Peyer's patch (tissue), 4 donors: Measurements from ENCODE around the gene LCE1D. TPM values are rescaled to one million over a fixed set of nuclear protein-coding genes. Genes with fewer than 3 reads are reported as not detected.

Experiments
- DNase-seq, 3 donors: peaks; one replicate each; pipeline ENCODE4 v3.0.0-alpha.2; 2017 to 2019
- H3K27ac ChIP-seq, 4 donors: fragments of 200-600 bp; sonication (generic); one replicate each; pipeline ENCODE4 v1.5.1; 2016 to 2019
- H3K27me3 ChIP-seq, 2 donors: fragments of 200-600 bp; sonication (generic); one replicate each; pipeline ENCODE4 v1.5.1; 2019
- H3K36me3 ChIP-seq, 3 donors: fragments of 200-600 bp; sonication (generic); one replicate each; pipeline ENCODE4 v1.5.1; 2016 to 2019
- H3K4me1 ChIP-seq, 4 donors: fragments of 200-600 bp; sonication (generic); one replicate each; pipeline ENCODE4 v1.5.1; 2016 to 2019
- H3K4me3 ChIP-seq, 4 donors: fragments of 200-600 bp; sonication (generic); 1 replicate in 3 of 4; 2 replicates in 1 of 4; pipeline ENCODE4 v1.5.1; 2016 to 2019; ENCODE audit warnings: mild to moderate bottlenecking in 1 of 4
- H3K9me3 ChIP-seq, 4 donors: fragments of 200-600 bp; sonication (generic); one replicate each; pipeline ENCODE4 v1.5.1; 2016 to 2019; ENCODE audit warnings: mild to moderate bottlenecking in 1 of 4
- CTCF ChIP-seq, 6 experiments: fragments of 450-650 bp in 4 of 6; fragments of 200-600 bp in 2 of 6; sonication (generic) in 1 of 6; IDR thresholded peaks; one replicate each; pipeline ENCODE4 v1.5.1; 2017 to 2019; ENCODE audit warnings: antibody characterized with exemption in 6 of 6, mild to moderate bottlenecking in 3 of 6, moderate library complexity in 1 of 6
- POLR2A ChIP-seq, 2 donors: fragments of 450-650 bp; IDR thresholded peaks; one replicate each; pipeline ENCODE4 v1.5.1; 2017; ENCODE audit warnings: antibody characterized with exemption in 2 of 2, mild to moderate bottlenecking in 2 of 2, moderate library complexity in 2 of 2
- total RNA-seq, 4 donors: library from RNA; depleted of rRNA; stranded (reverse); fragments of >200 nt; gene quantifications; one replicate each; pipeline ENCODE4 v1.1.0, GENCODE V29; 2016

Gene LCE1D
- total RNA-seq, 4 donors from 2014 or later: not detected

GRCh38 chr1:152823294-152823693, 26.8 kb downstream of the LCE1D start:
- DNase-seq: no peak

GRCh38 chr1:152824964-152825363, 28.4 kb downstream of the LCE1D start:
- no peaks in the 10 kb centered on the region for H3K27me3 ChIP-seq
- no peaks in the 10 kb centered on the region for H3K4me1 ChIP-seq
- no peaks in the 10 kb centered on the region for H3K9me3 ChIP-seq
- H3K27ac ChIP-seq: no peak overlapping the region
- H3K36me3 ChIP-seq: no peaks in the 10 kb centered on the region
- no peak overlapping the region for H3K4me3 ChIP-seq
- TF ChIP-seq CTCF (IDR thresholded peaks at IDR 0.05): no peak
- TF ChIP-seq POLR2A (IDR thresholded peaks at IDR 0.05): no peak
- DNase-seq: no peak

More at GRCh38 chr1:152823294-152823693, 26.8 kb downstream of the LCE1D start:
- no peak overlapping the region for H3K4me3 ChIP-seq
- H3K4me1 ChIP-seq: no peaks in the 10 kb centered on the region
- H3K36me3 ChIP-seq: no peaks in the 10 kb centered on the region
- H3K9me3 ChIP-seq: no peaks in the 10 kb centered on the region
- H3K27me3 ChIP-seq: no peaks in the 10 kb centered on the region
- TF ChIP-seq CTCF (IDR thresholded peaks at IDR 0.05): no peak
- no peak for TF ChIP-seq POLR2A (IDR thresholded peaks at IDR 0.05)
- no peak overlapping the region for H3K27ac ChIP-seq

GRCh38 chr1:152827173-152827572, 30.7 kb downstream of the LCE1D start, which contains the start of gene LCE1A:
Gene LCE1A, plus strand, starts transcription at chr1:152827473. Its CDS starts 0 bp downstream, at chr1:152827473.
- Histone ChIP-seq H3K36me3 (no peaks in the 10 kb centered on the region), H3K4me3 (no peak within 1 kb of the TSS), H3K4me1 (no peaks in the 10 kb centered on the region), H3K27ac (no peak within 1 kb of the TSS), H3K27me3 (no peaks in the 10 kb centered on the region), H3K9me3 (no peaks in the 10 kb centered on the region)
- TF ChIP-seq CTCF (IDR thresholded peaks at IDR 0.05) (no peak), POLR2A (IDR thresholded peaks at IDR 0.05) (no peak)
- no peak for DNase-seq

- H3K4me3 ChIP-seq: no peak overlapping the region
- H3K9me3 ChIP-seq: no peaks in the 10 kb centered on the region
- H3K27ac ChIP-seq: no peak overlapping the region
- DNase-seq: no peak
- H3K27me3 ChIP-seq: no peaks in the 10 kb centered on the region
- H3K4me1 ChIP-seq: no peaks in the 10 kb centered on the region
- no peak for TF ChIP-seq CTCF (IDR thresholded peaks at IDR 0.05)
- no peak for TF ChIP-seq POLR2A (IDR thresholded peaks at IDR 0.05)
- no peaks in the 10 kb centered on the region for H3K36me3 ChIP-seq
Measured at GRCh38 chr1:152836870-152837269, 40.3 kb downstream of the LCE1D start.

GRCh38 chr1:152842556-152842955, 46.0 kb downstream of the LCE1D start, which contains the start of gene LCE6A:
Gene LCE6A, plus strand, starts transcription at chr1:152842856. Its CDS starts 665 bp downstream, at chr1:152843521.
- no peak for DNase-seq
- Histone ChIP-seq H3K36me3 (no peaks in the 10 kb centered on the region), H3K4me1 (no peaks in the 10 kb centered on the region), H3K27ac (no peak within 1 kb of the TSS), H3K4me3 (no peak within 1 kb of the TSS), H3K27me3 (no peaks in the 10 kb centered on the region), H3K9me3 (no peaks in the 10 kb centered on the region)
- TF ChIP-seq CTCF (IDR thresholded peaks at IDR 0.05) (no peak), POLR2A (IDR thresholded peaks at IDR 0.05) (no peak)

Other genes with a start within 250 kb of the LCE1D start
- not detected for gene LCE3E, start 229.9 kb upstream of the LCE1D start, total RNA-seq
- gene LCE3D, start 216.2 kb upstream of the LCE1D start, total RNA-seq: not detected
- gene LCE3C, start 196.5 kb upstream of the LCE1D start, total RNA-seq: not detected
- gene LCE3B, start 182.9 kb upstream of the LCE1D start, total RNA-seq: not detected
- gene LCE3A, start 173.6 kb upstream of the LCE1D start, total RNA-seq: not detected
- gene LCE2D, start 133.3 kb upstream of the LCE1D start, total RNA-seq: not detected
- gene LCE2C, start 121.4 kb upstream of the LCE1D start, total RNA-seq: not detected
- not detected for gene LCE2B, start 110.6 kb upstream of the LCE1D start, total RNA-seq
- not detected for gene LCE2A, start 98.4 kb upstream of the LCE1D start, total RNA-seq
- gene LCE4A, start 88.6 kb upstream of the LCE1D start, total RNA-seq: not detected
- not detected for gene KPRP, start 38.7 kb upstream of the LCE1D start, total RNA-seq
- gene LCE1F, start 21.6 kb upstream of the LCE1D start, total RNA-seq: not detected
- not detected for gene LCE1E, start 10.5 kb upstream of the LCE1D start, total RNA-seq
- not detected for gene LCE1C, start 9.9 kb downstream of the LCE1D start, total RNA-seq
- gene LCE1B, start 15.2 kb downstream of the LCE1D start, total RNA-seq: not detected
- gene LCE1A, start 30.8 kb downstream of the LCE1D start, total RNA-seq: not detected
- not detected for gene LCE6A, start 46.1 kb downstream of the LCE1D start, total RNA-seq
- gene LCE7A, start 63.3 kb downstream of the LCE1D start, total RNA-seq: not detected
- not detected for gene SMCP, start 81.6 kb downstream of the LCE1D start, total RNA-seq
- gene IVL, start 111.8 kb downstream of the LCE1D start, total RNA-seq: not detected
- gene SPRR5, start 150.5 kb downstream of the LCE1D start, total RNA-seq: not detected
- gene SPRR4, start 173.9 kb downstream of the LCE1D start, total RNA-seq: not detected
- gene SPRR1A, start 187.4 kb downstream of the LCE1D start, total RNA-seq: not detected
- 1 to 10 TPM in 1 of 4 donors, not detected in 3; 4.4 TPM for gene SPRR3, start 205.0 kb downstream of the LCE1D start, total RNA-seq
- gene SPRR1B, start 234.5 kb downstream of the LCE1D start, total RNA-seq: not detected
- gene SPRR2D, start 244.4 kb downstream of the LCE1D start, total RNA-seq: not detected